CD14-positive monocyte (primary cell): ENCODE measurements around the gene SPN. TPM values are rescaled to one million over a fixed set of nuclear protein-coding genes. Genes with fewer than 3 reads are reported as not detected.

Experiments used
- DNase-seq, 3 donors: peaks; one replicate each; pipeline ENCODE4 v3.0.0-alpha.2; 2011 to 2022
- H2AFZ ChIP-seq: 2 replicates; pipeline ENCODE4 v1.6.0; 2012; ENCODE audit warnings: mild to moderate bottlenecking, low read depth, low read length, inconsistent platforms; ENCODE audit not compliant: insufficient read depth, poor library complexity, severe bottlenecking
- H3K27ac ChIP-seq, 2 donors: 1 replicate in 1 of 2; 2 replicates in 1 of 2; pipeline ENCODE4 v1.5.1; 2012 to 2013; ENCODE audit warnings: low read length in 2 of 2, control low read depth in 1 of 2, inconsistent platforms in 1 of 2, low read depth in 1 of 2, mild to moderate bottlenecking in 1 of 2
- H3K27me3 ChIP-seq, 2 donors: one replicate each; pipeline versions ENCODE4 v1.6.0 to v1.6.1; 2011 to 2013; ENCODE audit warnings: low read length in 2 of 2; ENCODE audit not compliant: control insufficient read depth in 2 of 2, insufficient read depth in 2 of 2
- H3K36me3 ChIP-seq, 2 donors: replicated peaks in 1 of 2; 1 replicate in 1 of 2; 2 replicates in 1 of 2; pipeline versions ENCODE4 v1.5.1 to v1.6.1; 2012 to 2013; ENCODE audit warnings: low read length in 2 of 2, control low read depth in 1 of 2, inconsistent platforms in 1 of 2, mild to moderate bottlenecking in 1 of 2; ENCODE audit not compliant: insufficient read depth in 2 of 2, control insufficient read depth in 1 of 2
- H3K4me1 ChIP-seq, 2 donors: 1 replicate in 1 of 2; 2 replicates in 1 of 2; pipeline versions ENCODE4 v1.5.1 to v1.6.1; 2012 to 2013; ENCODE audit warnings: low read length in 2 of 2, control low read depth in 1 of 2, inconsistent platforms in 1 of 2, mild to moderate bottlenecking in 1 of 2, moderate library complexity in 1 of 2; ENCODE audit not compliant: insufficient read depth in 2 of 2, control insufficient read depth in 1 of 2
- H3K4me2 ChIP-seq: replicated peaks from 2 replicates; pipeline ENCODE3; 2012; ENCODE audit warnings: low read length, moderate library complexity, mild to moderate bottlenecking; ENCODE audit not compliant: poor library complexity, severe bottlenecking; ENCODE audit errors: extremely low read depth
- H3K4me3 ChIP-seq, 3 experiments: fragments of 200-600 bp in 1 of 3; sonication (generic) in 1 of 3; replicated peaks in 1 of 3; 1 replicate in 2 of 3; 2 replicates in 1 of 3; pipeline ENCODE4 v1.5.1; 2011 to 2013; ENCODE audit warnings: low read length in 3 of 3, mild to moderate bottlenecking in 3 of 3, control low read depth in 2 of 3, low read depth in 2 of 3, inconsistent platforms in 1 of 3, moderate library complexity in 1 of 3
- H3K79me2 ChIP-seq: 2 replicates; pipeline ENCODE4 v1.6.0; 2012; ENCODE audit warnings: mild to moderate bottlenecking, control low read depth, inconsistent platforms, low read length, moderate library complexity; ENCODE audit not compliant: insufficient read depth
- H3K9ac ChIP-seq: 2 replicates; pipeline ENCODE4 v1.6.0; 2017; ENCODE audit warnings: low read length, mild to moderate bottlenecking; ENCODE audit not compliant: insufficient read depth, poor library complexity, severe bottlenecking
- H3K9me3 ChIP-seq, 2 donors: replicated peaks in 1 of 2; 1 replicate in 1 of 2; 2 replicates in 1 of 2; pipeline versions ENCODE4 v1.5.1 to v1.6.1; 2012 to 2013; ENCODE audit warnings: low read length in 2 of 2, control low read depth in 1 of 2; ENCODE audit not compliant: control insufficient read depth in 1 of 2, insufficient read depth in 1 of 2
- H4K20me1 ChIP-seq: 2 replicates; pipeline ENCODE4 v1.6.0; 2012; ENCODE audit warnings: mild to moderate bottlenecking, low read length, control low read depth, moderate library complexity; ENCODE audit not compliant: insufficient read depth
- H3K27ac Mint-ChIP-seq, 7 donors: one replicate each; pipeline ENCODE4 v1.8.0; 2020; ENCODE audit warnings: mild to moderate bottlenecking in 7 of 7, mixed read lengths in 7 of 7, moderate library complexity in 6 of 7, inconsistent platforms in 2 of 7
- H3K27me3 Mint-ChIP-seq, 3 donors: one replicate each; pipeline ENCODE4 v1.8.0; 2021 to 2022; ENCODE audit warnings: low read depth in 3 of 3, mild to moderate bottlenecking in 3 of 3, mixed read lengths in 3 of 3, moderate library complexity in 3 of 3, inconsistent platforms in 1 of 3
- H3K36me3 Mint-ChIP-seq, 2 donors: one replicate each; pipeline ENCODE4 v1.8.0; 2020; ENCODE audit warnings: mixed read lengths in 2 of 2, inconsistent platforms in 1 of 2, mild to moderate bottlenecking in 1 of 2
- H3K4me1 Mint-ChIP-seq: one replicate; pipeline ENCODE4 v1.8.0; 2020; ENCODE audit warnings: mild to moderate bottlenecking, mixed read lengths
- H3K4me3 Mint-ChIP-seq, 2 donors: one replicate each; pipeline ENCODE4 v1.8.0; 2020; ENCODE audit warnings: mild to moderate bottlenecking in 2 of 2, mixed read lengths in 2 of 2, moderate library complexity in 1 of 2
- H3K9me3 Mint-ChIP-seq, 7 donors: one replicate each; pipeline ENCODE4 v1.8.0; 2020 to 2022; ENCODE audit warnings: mixed read lengths in 7 of 7, mild to moderate bottlenecking in 6 of 7, moderate library complexity in 6 of 7, inconsistent platforms in 2 of 7
- CTCF ChIP-seq: fragments of 200-600 bp; IDR thresholded peaks from one replicate; pipeline ENCODE4 v1.8.0; 2022; ENCODE audit warnings: antibody characterized with exemption, mild to moderate bottlenecking
- WGBS: methylation state at CpG from one replicate; pipeline ENCODE4 v1.1.5; 2013; ENCODE audit warnings: missing lambda C conversion rate; ENCODE audit not compliant: insufficient coverage; 5-methylcytosine and 5-hydroxymethylcytosine counted together
- intact Hi-C, 2 donors: fragments of 100-400 bp; cut with micrococcal nuclease; formaldehyde crosslinking; loops; one replicate each; pipeline versions ENCODE4 v1.15.0 to v1.15.1; 2023
- polyA plus RNA-seq, 3 donors: library from polyadenylated mRNA; depleted of rRNA in 1 of 3; unstranded in 2 of 3; stranded (reverse) in 1 of 3; fragments of 300-500 nt in 2 of 3; fragments of >200 nt in 1 of 3; fragmentation: Illumina TruSeq in 2 of 3; gene quantifications; 1 replicate in 2 of 3; 2 replicates in 1 of 3; pipeline ENCODE4 v1.2.3, GENCODE V29; 2012 to 2021

The SPN gene
- polyA plus RNA-seq, 3 donors, result 42.4 to 71.0 (median 46.6) TPM

- Histone ChIP-seq H3K9ac (no peak overlapping the region), H3K9me3 (no peaks in the 10 kb centered on the region), H4K20me1 (no peaks in the 10 kb centered on the region), H3K79me2 (no peaks in the 10 kb centered on the region), H3K27ac (no peak overlapping the region), H3K4me1 (peaks cover 36 to 37% of the 10 kb centered on the region in 2 donors), H2AFZ (no peak overlapping the region), H3K4me3 (no peak overlapping the region), H3K27me3 (no peaks in the 10 kb centered on the region), H3K4me2 (no peak overlapping the region), H3K36me3 (no peaks in the 10 kb centered on the region)
- no peaks in the 10 kb centered on the region for H3K36me3 Mint-ChIP-seq
- no peak overlapping the region for H3K4me3 Mint-ChIP-seq
- peak overlapping the region in 2 of 7 donors; percentile 1 to 11 for H3K27ac Mint-ChIP-seq
- H3K4me1 Mint-ChIP-seq, result peaks cover 39% of the 10 kb centered on the region
- H3K27me3 Mint-ChIP-seq, result peaks cover 0 to 2% (median 0%) of the 10 kb centered on the region in 3 donors
- 91% methylated on average over 6 of the region's 7 CpGs for WGBS
- no peak for DNase-seq
- intact Hi-C loops, result loop anchor here in 1 of 2 donors (5.0 kb wide), 1 partner anchor 44 kb away; no protein-coding TSS in a partner anchor
- TF ChIP-seq CTCF, result no peak
- peaks cover 0 to 2% (median 0%) of the 10 kb centered on the region in 7 donors for H3K9me3 Mint-ChIP-seq
Observed at GRCh38 chr16:29643596-29643995, 19.5 kb upstream of the SPN start.

DNA sequence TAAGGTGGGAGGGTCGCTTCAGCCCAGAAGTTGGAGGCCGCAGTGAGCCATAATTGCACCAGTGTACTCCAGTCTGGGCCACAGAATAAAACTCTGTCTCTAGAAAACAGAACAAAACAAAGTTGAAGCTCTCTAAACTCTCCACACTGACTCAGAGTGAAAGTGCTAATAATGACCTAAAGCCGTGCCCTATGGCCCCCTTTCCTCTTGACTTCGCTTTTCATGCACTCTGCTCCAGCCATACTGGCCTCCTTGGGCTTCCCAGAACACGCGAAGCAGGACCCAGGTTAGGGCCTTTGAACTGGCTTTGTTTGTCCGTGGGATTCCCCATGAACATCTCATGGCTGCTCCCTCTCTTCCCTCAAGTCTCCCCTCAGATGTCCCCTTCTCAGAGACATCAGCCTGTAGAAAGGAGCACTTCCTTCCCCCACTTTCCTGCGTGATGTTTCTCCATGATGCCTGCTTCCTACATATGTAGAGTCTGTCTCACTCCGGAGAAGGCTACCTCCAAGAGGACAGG, 18.6 kb upstream of the SPN start:
- WGBS, result 53% methylated on average over 6 of the region's 9 CpGs
- Mint-ChIP-seq H3K9me3 (peaks cover 0 to 2% (median 0%) of the 10 kb centered on the region in 7 donors), H3K36me3 (no peaks in the 10 kb centered on the region), H3K4me1 (peaks cover 43% of the 10 kb centered on the region), H3K27me3 (peaks cover 0 to 2% (median 0%) of the 10 kb centered on the region in 3 donors), H3K27ac (peak overlapping the region; percentile 16 to 93 (median 88)), H3K4me3 (no peak overlapping the region)
- Histone ChIP-seq H3K27ac (peak overlapping the region; percentile 51 to 80), H3K79me2 (no peaks in the 10 kb centered on the region), H2AFZ (peak overlapping the region; percentile 50), H3K4me3 (no peak overlapping the region), H3K9me3 (no peaks in the 10 kb centered on the region), H3K4me2 (no peak overlapping the region), H4K20me1 (no peaks in the 10 kb centered on the region), H3K4me1 (peaks cover 40 to 41% of the 10 kb centered on the region in 2 donors), H3K36me3 (no peaks in the 10 kb centered on the region), H3K9ac (no peak overlapping the region), H3K27me3 (no peaks in the 10 kb centered on the region)
- intact Hi-C loops, result loop anchor here in 1 of 2 donors (5.0 kb wide), 1 partner anchor 43 kb away; no protein-coding TSS in a partner anchor
- DNase-seq, result peak in 2 of 3 donors; percentile 29 to 48
- no peak for TF ChIP-seq CTCF
